Measurements from ENCODE around the gene KIF3A. TPM values are rescaled to one million over a fixed set of nuclear protein-coding genes. Genes with fewer than 3 reads are reported as not detected.

Gene KIF3A
- polyA plus RNA-seq, 1 donor = 40.0 TPM

Other genes with a start within 250 kb of the KIF3A start
- 16.2 TPM for gene IRF1, start 246.8 kb downstream of the KIF3A start, polyA plus RNA-seq (ENCODE audit: insufficient read length)
- 0.53 TPM for gene IL5, start 194.0 kb downstream of the KIF3A start, polyA plus RNA-seq (ENCODE audit: insufficient read length)
- 57.1 TPM for gene RAD50, start 180.6 kb downstream of the KIF3A start, polyA plus RNA-seq (ENCODE audit: insufficient read length)
- gene IL13, start 79.4 kb downstream of the KIF3A start, polyA plus RNA-seq (ENCODE audit: insufficient read length) = 0.08 TPM
- 0.57 TPM for gene IL4, start 63.6 kb downstream of the KIF3A start, polyA plus RNA-seq (ENCODE audit: insufficient read length)
- gene CCNI2, start 9.9 kb upstream of the KIF3A start, polyA plus RNA-seq (ENCODE audit: insufficient read length) = 4.2 TPM
- 84.6 TPM for gene SEPTIN8, start 39.7 kb upstream of the KIF3A start, polyA plus RNA-seq (ENCODE audit: insufficient read length)
- 4.0 TPM for gene SOWAHA, start 75.8 kb upstream of the KIF3A start, polyA plus RNA-seq (ENCODE audit: insufficient read length)
- 19.4 TPM for gene SHROOM1, start 93.1 kb upstream of the KIF3A start, polyA plus RNA-seq (ENCODE audit: insufficient read length)
- 2.1 TPM for gene GDF9, start 128.9 kb upstream of the KIF3A start, polyA plus RNA-seq (ENCODE audit: insufficient read length)
- 173 TPM for gene UQCRQ, start 129.1 kb upstream of the KIF3A start, polyA plus RNA-seq (ENCODE audit: insufficient read length)
- 8.7 TPM for gene LEAP2, start 136.1 kb upstream of the KIF3A start, polyA plus RNA-seq (ENCODE audit: insufficient read length)
- 74.1 TPM for gene AFF4, start 226.1 kb upstream of the KIF3A start, polyA plus RNA-seq (ENCODE audit: insufficient read length)

All from left kidney (tissue), 1 donor.